LoVo (cell line): Measurements from ENCODE around the gene SLC26A6.
A peak's percentile ranks its signal among the peaks of the same experiment; 100 is the strongest.

Experiments used
- DNase-seq: peaks from one replicate; pipeline ENCODE4 v3.0.0-alpha.2; 2016; ENCODE audit warnings: low spot score

SLC26A6 gene

GRCh38 chr3:48660800-48661400 lies 25.6 kb upstream of the SLC26A6 start:
- no peak for DNase-seq

- DNase-seq, result no peak
Observed at GRCh38 chr3:48656841-48657281, 21.6 kb upstream of the SLC26A6 start.

DNA sequence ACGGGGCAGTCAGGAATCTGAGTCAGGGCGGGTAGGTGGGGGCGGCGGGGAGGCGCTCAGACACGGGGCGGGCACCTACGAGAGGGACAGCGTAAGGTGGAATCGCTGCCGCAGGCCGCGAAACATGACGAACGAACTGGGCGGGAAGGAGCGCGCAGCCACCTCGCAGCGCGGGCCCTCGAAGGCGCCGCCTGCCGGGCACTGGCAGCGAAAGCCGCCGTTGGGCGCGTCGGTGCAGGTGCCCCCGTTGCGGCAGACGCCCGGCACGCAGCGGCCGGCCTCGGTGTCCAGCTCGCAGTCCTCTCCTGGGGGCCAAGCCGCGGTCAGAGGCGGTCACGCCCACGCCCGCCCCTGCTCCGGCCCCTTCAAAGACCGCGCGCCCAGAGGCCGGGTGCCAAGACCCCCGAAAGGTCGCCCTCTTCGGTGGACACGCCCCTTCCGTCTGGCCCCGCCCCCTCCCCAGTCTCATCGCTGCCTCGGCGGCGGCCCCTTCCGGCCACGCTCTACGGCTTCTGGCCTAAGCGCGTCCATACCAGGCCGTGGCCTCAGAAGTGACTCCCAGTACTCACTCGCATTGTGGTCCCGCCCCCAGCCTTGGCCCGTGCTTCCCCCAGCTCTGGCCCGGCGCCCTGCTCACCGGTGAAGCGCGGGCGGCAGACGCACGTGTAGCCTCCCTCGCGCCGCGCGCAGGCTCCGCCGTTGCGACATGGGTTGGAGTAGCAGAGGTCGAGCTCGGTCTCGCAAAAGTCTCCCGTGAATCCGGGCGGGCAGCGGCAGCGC lies 21.0 kb upstream of the SLC26A6 start:
- DNase-seq, result no peak

DNA sequence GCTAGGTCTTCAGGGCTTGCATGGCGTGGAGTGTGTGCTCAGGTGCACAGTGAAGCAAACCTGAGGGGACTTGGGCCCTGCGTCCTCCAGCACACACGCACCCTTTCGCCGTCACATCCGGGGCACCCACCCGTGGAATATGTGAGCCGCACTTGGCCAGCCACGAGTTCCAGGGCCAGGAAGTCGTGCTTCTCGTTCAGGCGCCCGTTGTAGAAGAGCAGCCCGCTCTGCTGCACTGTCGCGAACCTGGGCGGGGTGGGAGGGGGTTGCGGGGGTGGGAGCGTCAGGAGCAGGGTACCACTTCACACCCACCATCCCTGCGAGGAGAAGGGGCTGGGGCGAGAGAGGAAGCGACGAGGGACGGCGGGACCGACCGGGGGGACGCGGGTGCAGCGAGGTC lies 20.3 kb upstream of the SLC26A6 start:
- no peak for DNase-seq

- DNase-seq, result no peak
Observed at GRCh38 chr3:48655063-48655462, 19.8 kb upstream of the SLC26A6 start.

DNA sequence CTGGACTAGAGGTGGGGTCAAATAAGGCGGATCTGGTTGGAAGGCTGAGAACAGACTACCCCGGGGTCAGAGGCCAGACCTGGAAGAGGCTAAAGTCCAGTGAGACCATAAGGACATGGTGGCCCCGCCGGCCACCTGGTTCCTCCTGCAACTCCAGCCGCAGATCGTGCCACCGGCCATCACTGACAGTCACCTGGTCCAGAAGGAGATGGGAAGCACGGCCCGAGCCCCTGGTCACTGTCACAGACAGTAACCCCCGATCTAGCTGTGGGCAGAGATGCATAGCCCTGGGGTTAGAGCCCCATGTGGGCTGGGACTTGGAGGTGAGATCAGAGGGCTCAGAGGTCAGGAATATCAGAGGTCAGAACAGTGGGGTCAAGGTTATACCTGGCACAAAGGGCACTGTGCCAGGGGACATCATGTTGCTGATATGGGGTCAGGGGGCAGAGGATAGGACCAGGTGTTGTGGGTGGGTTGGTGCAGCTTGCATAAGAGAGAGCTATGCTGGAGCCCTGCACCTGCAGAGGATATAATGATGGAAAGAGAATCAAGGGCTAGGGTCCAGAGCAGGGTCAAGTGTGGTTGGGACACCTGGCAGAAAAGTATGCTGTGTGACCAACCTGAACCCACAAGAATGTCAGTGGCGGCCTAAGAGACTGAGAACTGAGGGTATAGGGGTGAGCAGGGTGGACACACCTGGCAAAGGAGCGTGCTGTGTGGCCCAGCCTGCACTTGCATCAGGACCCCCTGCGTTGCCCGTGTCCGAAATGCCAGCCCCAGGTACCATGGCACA lies 17.9 kb upstream of the SLC26A6 start:
- DNase-seq, result no peak

GRCh38 chr3:48651771-48652170 lies 16.5 kb upstream of the SLC26A6 start:
- DNase-seq, result no peak

DNA sequence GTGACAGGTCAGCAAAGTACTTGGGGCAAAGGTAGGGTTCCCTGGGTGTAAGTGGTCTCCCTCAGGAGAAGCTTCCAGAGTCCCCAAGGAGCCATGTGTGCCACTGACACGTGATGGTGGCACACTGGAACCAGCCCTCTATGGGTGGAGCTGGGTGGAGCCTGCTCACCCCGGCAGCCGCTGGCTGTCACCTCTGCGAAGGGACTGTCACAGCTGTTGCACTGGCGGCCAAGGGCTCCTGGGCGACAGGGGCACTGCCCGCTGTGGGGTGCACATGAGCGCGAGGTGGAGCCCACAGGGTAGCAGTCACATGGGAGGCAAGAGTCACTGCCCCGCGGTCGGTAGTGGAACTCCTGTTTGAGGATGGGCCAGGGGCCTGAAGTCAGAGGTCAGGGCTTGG lies 15.5 kb upstream of the SLC26A6 start:
- no peak for DNase-seq

DNA sequence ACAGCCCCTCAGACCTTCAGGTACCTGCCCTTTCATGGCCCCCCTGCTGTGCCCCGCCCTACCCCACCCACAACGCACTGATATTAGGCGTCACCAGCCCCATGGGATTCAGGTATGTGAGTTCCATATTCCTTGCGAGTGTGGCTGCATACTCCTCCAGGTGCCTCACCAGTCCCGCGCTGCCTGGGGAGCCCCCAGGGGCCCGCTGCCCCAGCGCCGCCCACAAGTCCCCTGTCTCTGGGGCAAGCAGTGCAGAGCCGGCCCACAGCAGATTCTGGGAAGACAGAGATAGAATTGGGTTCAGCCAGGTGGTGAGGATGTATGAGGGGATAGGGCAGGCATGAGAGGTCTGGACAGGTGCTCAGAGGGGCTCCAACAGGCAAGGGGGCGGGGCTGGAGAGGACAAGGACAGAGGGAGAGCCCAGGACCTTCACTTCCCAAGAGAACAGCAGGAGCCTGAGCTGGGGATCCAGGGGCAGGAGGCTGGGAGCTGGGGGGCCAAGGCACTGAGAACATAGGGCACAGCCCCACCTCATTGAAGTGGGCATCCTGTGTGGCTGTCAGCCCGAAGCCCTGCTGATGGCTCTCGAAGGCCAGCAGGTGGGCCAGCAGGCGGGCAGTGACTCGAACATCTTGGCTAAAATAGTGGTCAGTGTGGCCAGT lies 13.1 kb upstream of the SLC26A6 start:
- DNase-seq, result no peak

- no peak for DNase-seq
Observed at GRCh38 chr3:48647714-48648113, 12.5 kb upstream of the SLC26A6 start.

DNA sequence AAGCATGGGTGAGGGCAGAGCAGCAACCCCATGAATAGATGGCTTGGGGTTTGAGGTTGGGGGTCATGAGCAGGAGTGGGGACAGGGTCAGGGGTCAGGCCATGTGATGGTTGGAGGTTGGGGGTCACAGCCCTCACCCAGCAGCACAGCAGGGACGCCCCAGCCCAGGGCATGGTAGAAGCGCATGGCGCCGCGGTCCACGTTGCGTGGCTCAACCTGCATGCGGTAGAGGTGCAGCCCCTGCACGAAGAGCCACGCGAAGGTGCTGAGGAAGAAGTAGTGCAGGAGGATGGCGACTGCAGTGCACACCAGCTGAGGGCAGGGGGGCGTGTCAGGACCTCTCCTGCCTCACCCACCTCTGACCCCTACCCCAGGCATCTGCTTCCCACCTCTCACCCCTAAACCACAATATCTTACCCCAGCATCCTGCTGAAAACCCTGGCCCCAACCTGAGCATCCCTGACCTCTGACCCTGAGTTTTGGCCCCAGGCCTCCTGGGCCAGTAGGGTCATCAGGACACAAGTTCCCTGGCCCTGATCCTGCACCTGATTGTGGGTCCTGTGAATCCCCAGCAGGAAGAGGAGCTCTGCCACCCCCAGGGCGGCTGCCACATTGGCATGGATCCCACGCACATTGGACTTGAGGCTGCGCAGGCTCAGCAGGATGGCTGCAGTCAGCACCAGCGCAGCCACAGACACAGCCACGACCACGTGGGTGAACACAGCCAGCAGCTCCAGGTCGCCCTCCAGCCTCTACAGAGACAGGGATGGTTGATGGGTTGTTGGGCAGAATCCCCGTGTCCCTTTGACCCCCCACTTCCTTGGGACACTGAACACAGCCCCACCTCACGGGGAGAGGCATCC lies 9.9 kb upstream of the SLC26A6 start:
- DNase-seq, result no peak

DNA sequence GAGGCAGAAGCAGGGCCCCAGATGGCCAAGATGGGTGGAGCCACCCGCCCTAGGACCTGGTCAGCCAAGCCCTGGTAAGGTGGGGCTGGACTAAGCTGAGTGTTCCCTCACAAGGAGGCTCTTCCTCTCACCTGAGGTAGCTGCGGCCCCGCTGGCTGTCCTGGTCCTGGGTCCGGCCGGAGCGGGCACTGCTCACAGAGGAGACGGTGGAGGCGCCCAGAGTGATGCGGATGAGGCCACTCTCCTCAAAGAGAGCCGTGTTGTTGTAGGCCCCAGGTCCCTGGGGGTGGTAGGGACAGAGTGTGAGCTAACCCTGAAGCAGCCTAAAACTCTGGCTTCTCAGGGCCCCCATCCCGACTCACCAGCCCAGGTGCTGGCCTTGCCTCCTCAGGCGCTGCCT lies 7.3 kb upstream of the SLC26A6 start:
- DNase-seq, result no peak

DNA sequence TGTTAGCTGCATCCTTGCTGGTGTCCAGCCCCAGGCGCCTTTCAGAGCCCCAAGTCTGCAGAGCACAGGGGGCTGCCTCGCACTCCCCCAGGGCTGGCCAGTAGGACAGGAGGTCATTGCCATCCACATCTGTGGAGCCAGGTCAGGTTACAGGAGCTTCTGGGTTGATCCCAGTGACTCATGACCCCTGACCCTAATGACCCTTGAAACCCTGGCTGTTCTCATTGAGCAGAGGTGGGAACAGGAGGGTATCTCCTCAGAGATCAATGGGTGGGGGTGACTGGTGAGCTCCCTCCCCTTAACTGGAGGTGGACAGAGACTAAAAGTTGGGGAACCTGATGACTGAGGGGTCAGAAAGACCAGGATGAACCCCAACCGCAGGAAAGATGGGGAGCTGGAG lies 6.1 kb upstream of the SLC26A6 start:
- DNase-seq, result no peak

DNA sequence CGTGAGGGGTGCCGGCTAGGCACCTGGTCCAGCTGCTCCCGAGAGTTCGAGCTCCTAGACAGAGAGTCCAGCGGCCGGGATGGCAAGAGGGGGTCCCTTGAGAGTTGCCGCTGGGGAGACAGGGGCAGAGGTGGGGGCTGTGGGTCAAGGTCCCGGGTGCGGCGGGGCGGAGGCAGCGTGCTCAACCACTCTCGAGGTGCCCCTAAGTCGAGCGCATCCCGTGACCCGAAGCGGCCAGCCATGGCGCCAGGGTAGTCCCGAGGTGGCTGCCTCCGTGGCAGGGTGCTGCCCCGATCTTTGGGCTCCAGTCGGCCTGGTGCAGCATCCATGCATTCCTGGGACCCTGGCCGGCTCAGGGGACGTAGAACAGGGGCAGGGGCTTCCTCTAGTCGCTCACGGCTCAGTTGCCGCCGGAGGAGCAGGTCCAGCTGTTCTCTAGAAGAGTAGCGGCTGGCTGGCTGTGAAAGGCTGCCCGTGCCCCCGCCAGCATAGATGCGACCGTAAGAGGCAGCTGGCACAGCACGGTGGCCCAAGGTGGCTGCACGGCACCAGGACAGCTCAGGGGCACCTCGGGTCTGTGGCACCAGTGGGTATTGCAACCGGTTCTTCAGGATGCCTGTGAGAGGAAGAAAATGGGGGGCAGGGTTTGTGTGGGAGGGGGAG lies 4.8 kb upstream of the SLC26A6 start:
- no peak for DNase-seq

DNA sequence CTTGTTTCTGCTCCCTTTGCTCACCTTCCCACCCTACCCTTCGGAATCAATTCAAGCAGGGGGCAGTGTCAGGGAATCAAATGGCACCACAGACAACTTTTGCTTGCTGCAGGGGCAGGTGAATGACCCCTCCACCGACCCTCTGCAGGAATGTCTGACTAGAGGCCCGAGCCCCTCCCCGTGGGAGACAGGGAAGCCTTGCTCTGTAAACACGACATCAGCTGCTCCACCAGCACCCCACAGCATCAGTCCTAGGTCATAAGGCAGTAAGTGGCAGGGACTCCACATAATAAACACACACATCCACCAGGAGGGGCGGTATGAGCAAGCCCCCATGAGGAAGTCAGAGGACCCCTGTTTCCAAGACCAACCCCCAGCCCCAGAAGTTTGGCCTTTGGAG lies 2.0 kb upstream of the SLC26A6 start:
- no peak for DNase-seq

DNA sequence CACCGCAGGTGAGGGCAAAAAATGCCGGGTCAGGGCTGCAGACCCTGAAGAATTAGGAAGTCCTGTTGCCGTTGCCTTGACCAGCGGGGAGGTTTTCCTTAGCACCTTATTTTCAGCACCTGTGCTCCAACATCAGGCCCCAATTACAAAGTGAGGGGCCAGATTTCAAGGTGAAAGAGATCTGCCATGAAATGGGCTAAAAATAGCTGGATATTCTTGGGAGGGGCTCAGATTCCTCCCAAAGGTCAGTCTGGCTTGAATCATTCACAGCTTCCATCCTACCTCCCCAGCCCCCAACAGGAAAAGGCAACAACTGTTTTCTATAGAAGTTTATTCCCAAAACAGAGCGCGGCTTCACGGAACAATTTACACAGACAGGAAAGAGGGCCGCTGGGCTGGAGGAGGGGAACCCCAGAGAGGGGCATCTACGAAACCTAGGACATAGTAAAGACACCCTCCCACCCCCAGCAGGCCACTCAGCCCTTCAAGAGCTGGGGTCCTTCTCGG lies 941 bp upstream of the SLC26A6 start:
- DNase-seq, result no peak

- peak; percentile 47 for DNase-seq
Observed at GRCh38 chr3:48634661-48635221, 520 bp downstream of the SLC26A6 start.

DNA sequence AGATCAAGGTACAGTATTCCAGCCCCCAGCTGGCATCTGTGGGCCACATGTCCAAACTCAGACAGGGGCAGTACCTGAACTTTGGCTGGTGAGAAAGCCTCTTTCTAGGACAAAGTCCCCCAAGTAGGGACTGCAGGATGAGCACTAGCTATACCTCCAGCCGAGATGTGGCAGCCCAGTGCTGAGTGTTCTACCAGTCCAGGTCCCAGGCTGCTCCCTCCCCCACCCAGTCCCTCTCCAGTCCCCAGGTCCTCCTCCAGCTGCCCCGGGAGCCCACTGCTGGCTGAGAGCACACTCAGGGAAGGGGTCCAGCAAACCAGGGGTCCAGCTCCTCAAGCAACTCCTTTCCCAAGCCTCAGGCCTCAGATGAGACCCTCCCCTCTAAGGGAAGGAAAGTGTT lies 1.5 kb downstream of the SLC26A6 start:
- no peak for DNase-seq

GRCh38 chr3:48633256-48633655 lies 2.0 kb downstream of the SLC26A6 start:
- DNase-seq, result no peak
